Epithelial cell of proximal tubule (primary cell): ENCODE results near the gene SGK2. TPM values are rescaled to one million over a fixed set of nuclear protein-coding genes. Genes with fewer than 3 reads are reported as not detected.
"Not testable (repeated sequence)": the region's sequence is repeated elsewhere in the genome, so short reads cannot be mapped to it uniquely, and the experiment has no call there.

ENCODE experiments used
- DNase-seq: peaks from one replicate; pipeline ENCODE4 v3.0.0-alpha.2; 2011; ENCODE audit warnings: low read depth
- H3K4me3 ChIP-seq: 2 replicates; pipeline ENCODE4 v1.5.1; 2011; ENCODE audit warnings: low read depth, mild to moderate bottlenecking, low read length
- total RNA-seq: library from RNA; depleted of rRNA; stranded (reverse); fragments of >200 nt; gene quantifications from 2 replicates; pipeline ENCODE4 v1.2.3, GENCODE V29; 2015
- TF ChIP-seq, protein P1 (sequence below): conservative IDR thresholded peaks from 2 replicates; pipeline ENCODE4 v1.5.1; 2012; ENCODE audit warnings: low read depth, mild to moderate bottlenecking, low read length

The SGK2 gene
- total RNA-seq, 1 donor from 2014 or later, result 5.9 TPM

DNA sequence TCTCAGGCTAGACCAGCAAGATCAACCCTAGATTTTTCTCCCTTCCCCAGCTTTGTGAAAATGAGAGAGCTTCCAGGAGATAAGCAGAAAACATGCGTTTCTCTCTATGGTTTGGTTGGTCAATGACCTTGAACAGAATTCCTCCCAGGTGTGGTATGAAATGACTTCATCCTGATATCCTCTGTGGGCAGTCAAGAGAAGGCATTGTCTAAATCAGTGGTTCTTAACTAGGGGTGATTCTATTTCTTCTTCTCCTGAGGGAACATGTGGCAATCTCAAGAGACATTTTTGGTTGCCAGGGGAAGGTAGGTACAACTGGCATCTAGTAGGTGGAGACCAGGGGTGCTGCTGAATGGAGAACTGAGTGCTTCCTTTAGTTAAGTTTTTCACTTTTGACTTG is 44.3 kb downstream of the SGK2 start:
- DNase-seq, result no peak
- TF ChIP-seq, protein P1, sequence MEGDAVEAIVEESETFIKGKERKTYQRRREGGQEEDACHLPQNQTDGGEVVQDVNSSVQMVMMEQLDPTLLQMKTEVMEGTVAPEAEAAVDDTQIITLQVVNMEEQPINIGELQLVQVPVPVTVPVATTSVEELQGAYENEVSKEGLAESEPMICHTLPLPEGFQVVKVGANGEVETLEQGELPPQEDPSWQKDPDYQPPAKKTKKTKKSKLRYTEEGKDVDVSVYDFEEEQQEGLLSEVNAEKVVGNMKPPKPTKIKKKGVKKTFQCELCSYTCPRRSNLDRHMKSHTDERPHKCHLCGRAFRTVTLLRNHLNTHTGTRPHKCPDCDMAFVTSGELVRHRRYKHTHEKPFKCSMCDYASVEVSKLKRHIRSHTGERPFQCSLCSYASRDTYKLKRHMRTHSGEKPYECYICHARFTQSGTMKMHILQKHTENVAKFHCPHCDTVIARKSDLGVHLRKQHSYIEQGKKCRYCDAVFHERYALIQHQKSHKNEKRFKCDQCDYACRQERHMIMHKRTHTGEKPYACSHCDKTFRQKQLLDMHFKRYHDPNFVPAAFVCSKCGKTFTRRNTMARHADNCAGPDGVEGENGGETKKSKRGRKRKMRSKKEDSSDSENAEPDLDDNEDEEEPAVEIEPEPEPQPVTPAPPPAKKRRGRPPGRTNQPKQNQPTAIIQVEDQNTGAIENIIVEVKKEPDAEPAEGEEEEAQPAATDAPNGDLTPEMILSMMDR, result no peak
- H3K4me3 ChIP-seq, result no peak overlapping the region

GRCh38 chr20:43605715-43606114 is 46.9 kb downstream of the SGK2 start:
- TF ChIP-seq, protein P1, result no peak
- no peak for DNase-seq
- H3K4me3 ChIP-seq, result no peak overlapping the region

DNA sequence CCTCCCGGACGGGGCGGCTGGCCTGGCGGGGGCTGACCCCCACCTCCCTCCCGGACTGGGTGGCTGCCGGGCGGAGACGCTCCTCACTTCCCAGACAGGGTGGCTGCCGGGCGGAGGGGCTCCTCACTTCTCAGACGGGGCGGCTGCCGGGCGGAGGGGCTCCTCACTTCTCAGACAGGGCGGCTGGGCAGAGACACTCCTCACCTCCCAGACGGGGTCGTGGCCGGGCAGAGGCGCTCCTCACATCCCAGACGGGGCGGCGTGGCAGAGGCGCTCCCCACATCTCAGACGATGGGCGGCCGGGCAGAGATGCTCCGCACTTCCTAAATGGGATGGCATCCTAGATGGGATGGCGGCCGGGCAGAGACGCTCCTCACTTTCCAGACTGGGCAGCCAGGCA is 48.5 kb downstream of the SGK2 start:
- not testable (repeated sequence) for DNase-seq, H3K4me3 ChIP-seq

- TF ChIP-seq, protein P1, result no peak
- H3K4me3 ChIP-seq, result no peak overlapping the region
- no peak for DNase-seq
Measured at GRCh38 chr20:43631598-43631997, 72.8 kb downstream of the SGK2 start.

Other genes with a start within 250 kb of the SGK2 start
- gene SRSF6, start 101.1 kb upstream of the SGK2 start, total RNA-seq, result 42.9 and 73.2 TPM in 2 replicates
- gene L3MBTL1, start 51.3 kb upstream of the SGK2 start, total RNA-seq, result 3.5 and 5.2 TPM in 2 replicates
- gene IFT52, start 31.9 kb downstream of the SGK2 start, total RNA-seq, result 19.8 and 21.2 TPM in 2 replicates
- 77.0 and 183 TPM in 2 replicates for gene MYBL2, start 108.1 kb downstream of the SGK2 start, total RNA-seq
- gene GTSF1L, start 168.0 kb downstream of the SGK2 start, total RNA-seq, result not detected in 2 replicates